Purkinje cell (primary cell): ENCODE data around the gene WEE1. TPM values are rescaled to one million over a fixed set of nuclear protein-coding genes. Genes with fewer than 3 reads are reported as not detected.

Experiments used
- polyA plus RNA-seq: library from polyadenylated mRNA; unstranded; fragments of >200 nt; fragmentation: Nextera tagmentation; gene quantifications from 2 replicates; pipeline ENCODE4 v1.2.1, GENCODE V29; 2014

WEE1 gene
- 1.0 TPM in 1 of 2 replicates, not detected in the other for polyA plus RNA-seq

GRCh38 chr11:9573052-9573774 lies at the start of gene WEE1:
Gene WEE1 (plus strand): TSS chr11:9573670. CDS start chr11:9573934, 264 bp downstream.

Other genes starting within 250 kb of the WEE1 start
- 34.3 and 41.0 TPM in 2 replicates for gene IPO7, start 189.0 kb upstream of the WEE1 start, polyA plus RNA-seq
- 19.9 and 20.7 TPM in 2 replicates for gene ZNF143, start 112.7 kb upstream of the WEE1 start, polyA plus RNA-seq
- gene SWAP70, start 90.4 kb downstream of the WEE1 start, polyA plus RNA-seq, result 0.74 and 1.0 TPM in 2 replicates